Liver (tissue), 3 donors: Measurements from ENCODE around the gene FAM210B.

Experiments used
- GABPA ChIP-seq, 2 donors: IDR thresholded peaks in 1 of 2; conservative IDR thresholded peaks in 1 of 2; 2 replicates each; pipeline ENCODE4 v1.6.1; 2016; ENCODE audit warnings: antibody characterized with exemption in 2 of 2, mild to moderate bottlenecking in 1 of 2, moderate library complexity in 1 of 2
- HNF4G ChIP-seq: IDR thresholded peaks from 2 replicates; pipeline ENCODE4 v1.6.1; 2016; ENCODE audit warnings: antibody characterized with exemption
- JUND ChIP-seq, 2 donors: IDR thresholded peaks; 2 replicates each; pipeline ENCODE4 v1.6.1; 2016; ENCODE audit warnings: antibody characterized with exemption in 2 of 2
- RAD21 ChIP-seq, 2 donors: IDR thresholded peaks; 2 replicates each; pipeline ENCODE4 v1.6.1; 2016; ENCODE audit warnings: antibody characterized with exemption in 2 of 2, mild to moderate bottlenecking in 2 of 2
- YY1 ChIP-seq: IDR thresholded peaks from 2 replicates; pipeline ENCODE4 v1.6.1; 2016; ENCODE audit warnings: antibody characterized with exemption, mild to moderate bottlenecking
- TF ChIP-seq, protein P1 (sequence below): fragments of 150-350 bp; IDR thresholded peaks from 2 replicates; pipeline ENCODE4 v1.5.1; 2017; ENCODE audit warnings: improper control_type of control experiment, low read depth, low read length; ENCODE audit not compliant: missing input control
- TF ChIP-seq, protein P2 (sequence below): IDR thresholded peaks from 2 replicates; pipeline ENCODE4 v1.6.1; 2016; ENCODE audit warnings: antibody characterized with exemption
- donor health status: healthy.
- donor health status: healthy.

DNA sequence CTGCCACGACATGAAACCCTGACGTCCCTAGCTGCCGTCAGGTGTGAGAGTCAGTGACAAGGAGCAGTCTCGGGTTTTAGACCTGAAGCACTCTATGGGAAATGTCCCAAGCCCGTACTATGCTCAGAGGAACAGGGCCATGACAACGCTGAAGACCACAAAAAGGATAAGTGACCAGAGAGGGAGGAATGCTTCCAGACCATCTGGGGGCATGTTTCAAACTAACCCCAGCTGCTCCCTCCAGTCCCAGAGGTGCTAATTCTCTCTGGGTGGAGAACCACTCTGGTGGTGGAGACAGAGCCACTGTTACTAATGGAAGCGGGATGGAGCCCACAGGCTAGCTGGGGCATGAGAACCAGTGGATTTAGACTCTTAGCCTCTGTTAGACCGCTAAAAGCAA lies 24.6 kb downstream of the FAM210B start:
- TF ChIP-seq, protein P1, sequence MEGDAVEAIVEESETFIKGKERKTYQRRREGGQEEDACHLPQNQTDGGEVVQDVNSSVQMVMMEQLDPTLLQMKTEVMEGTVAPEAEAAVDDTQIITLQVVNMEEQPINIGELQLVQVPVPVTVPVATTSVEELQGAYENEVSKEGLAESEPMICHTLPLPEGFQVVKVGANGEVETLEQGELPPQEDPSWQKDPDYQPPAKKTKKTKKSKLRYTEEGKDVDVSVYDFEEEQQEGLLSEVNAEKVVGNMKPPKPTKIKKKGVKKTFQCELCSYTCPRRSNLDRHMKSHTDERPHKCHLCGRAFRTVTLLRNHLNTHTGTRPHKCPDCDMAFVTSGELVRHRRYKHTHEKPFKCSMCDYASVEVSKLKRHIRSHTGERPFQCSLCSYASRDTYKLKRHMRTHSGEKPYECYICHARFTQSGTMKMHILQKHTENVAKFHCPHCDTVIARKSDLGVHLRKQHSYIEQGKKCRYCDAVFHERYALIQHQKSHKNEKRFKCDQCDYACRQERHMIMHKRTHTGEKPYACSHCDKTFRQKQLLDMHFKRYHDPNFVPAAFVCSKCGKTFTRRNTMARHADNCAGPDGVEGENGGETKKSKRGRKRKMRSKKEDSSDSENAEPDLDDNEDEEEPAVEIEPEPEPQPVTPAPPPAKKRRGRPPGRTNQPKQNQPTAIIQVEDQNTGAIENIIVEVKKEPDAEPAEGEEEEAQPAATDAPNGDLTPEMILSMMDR: no peak
- TF ChIP-seq, protein P2, sequence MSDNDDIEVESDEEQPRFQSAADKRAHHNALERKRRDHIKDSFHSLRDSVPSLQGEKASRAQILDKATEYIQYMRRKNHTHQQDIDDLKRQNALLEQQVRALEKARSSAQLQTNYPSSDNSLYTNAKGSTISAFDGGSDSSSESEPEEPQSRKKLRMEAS: no peak
- TF ChIP-seq RAD21 (IDR thresholded peaks at IDR 0.05): no peak
- no peak for TF ChIP-seq YY1
- no peak for TF ChIP-seq GABPA (IDR thresholded peaks at IDR 0.05 in 1 of 2, conservative IDR thresholded peaks at IDR 0.05 in 1 of 2)
- no peak for TF ChIP-seq JUND (IDR thresholded peaks at IDR 0.05)
- TF ChIP-seq HNF4G: no peak
